Endometrial microvascular endothelial cells (primary cell): ENCODE measurements around the gene CES4A. TPM values are rescaled to one million over a fixed set of nuclear protein-coding genes. Genes with fewer than 3 reads are reported as not detected.
"Not testable (repeated sequence)": the region's sequence is repeated elsewhere in the genome, so short reads cannot be mapped to it uniquely, and the experiment has no call there.

Experiments
- in situ Hi-C: cut with HindIII; loops from 2 replicates; pipeline ENCODE4 v1.10.0; 2017; ENCODE audit warnings: low sequenced_read_pairs, low pct_unique_long_range_greater_than_20kb; ENCODE audit errors: inconsistent ontology term
- total RNA-seq: library from RNA; depleted of rRNA; stranded (reverse); fragments of >200 nt; gene quantifications from one replicate; pipeline ENCODE4 v1.2.3, GENCODE V29; 2015; ENCODE audit errors: inconsistent ontology term

The CES4A gene
- total RNA-seq, 1 donor from 2014 or later, result under 0.01 TPM

- in situ Hi-C loops, result no loop called here
These were observed 34.2 kb upstream of the CES4A start for GRCh38 chr16:66954097-66954659.

GRCh38 chr16:66955363-66956153 lies 32.8 kb upstream of the CES4A start:
- in situ Hi-C loops, result not testable (repeated sequence)

GRCh38 chr16:66956154-66956457 lies 32.3 kb upstream of the CES4A start:
- in situ Hi-C loops, result not testable (repeated sequence)

DNA sequence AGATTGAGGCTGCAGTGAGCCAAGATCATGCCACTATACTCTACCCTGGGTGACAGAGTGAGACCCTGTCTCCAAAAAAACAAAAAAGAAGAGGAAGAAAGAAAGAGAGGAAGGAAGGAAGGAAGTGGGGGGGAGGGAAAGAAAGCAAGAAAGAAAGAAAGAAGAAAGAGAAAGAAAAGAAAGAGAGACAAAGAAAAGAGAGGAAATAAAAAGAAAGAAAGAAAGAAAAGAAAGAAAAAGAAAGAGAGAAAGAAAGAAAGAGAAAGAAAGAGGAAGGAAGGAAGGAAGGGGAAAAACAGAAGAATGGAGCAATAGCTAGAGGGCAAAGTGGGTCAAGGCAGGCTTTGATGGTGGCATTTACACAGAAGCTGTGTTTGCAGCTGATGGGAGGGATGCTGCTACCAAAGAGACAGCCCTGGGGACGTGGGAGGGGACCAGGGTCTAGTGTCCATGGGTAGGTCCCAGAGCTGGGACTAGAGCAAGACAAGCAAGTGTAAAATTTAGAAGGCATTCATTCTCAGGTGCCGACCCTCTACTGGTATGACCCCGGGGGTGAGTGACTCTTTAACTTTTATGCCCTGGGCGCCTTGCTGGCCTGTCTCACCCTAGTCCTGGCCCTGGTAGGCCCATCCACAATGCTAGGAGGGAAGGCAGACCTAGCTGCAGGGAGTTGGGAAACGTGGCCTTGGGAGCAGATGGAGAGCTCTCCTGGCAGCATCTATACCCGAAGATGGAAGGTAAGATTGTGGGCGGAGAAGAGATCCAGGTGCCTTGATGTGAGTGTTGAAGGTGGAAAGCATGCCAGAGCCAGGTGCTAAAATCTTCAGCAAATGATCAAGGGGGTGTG lies 29.3 kb upstream of the CES4A start:
- in situ Hi-C loops, result no loop called here

DNA sequence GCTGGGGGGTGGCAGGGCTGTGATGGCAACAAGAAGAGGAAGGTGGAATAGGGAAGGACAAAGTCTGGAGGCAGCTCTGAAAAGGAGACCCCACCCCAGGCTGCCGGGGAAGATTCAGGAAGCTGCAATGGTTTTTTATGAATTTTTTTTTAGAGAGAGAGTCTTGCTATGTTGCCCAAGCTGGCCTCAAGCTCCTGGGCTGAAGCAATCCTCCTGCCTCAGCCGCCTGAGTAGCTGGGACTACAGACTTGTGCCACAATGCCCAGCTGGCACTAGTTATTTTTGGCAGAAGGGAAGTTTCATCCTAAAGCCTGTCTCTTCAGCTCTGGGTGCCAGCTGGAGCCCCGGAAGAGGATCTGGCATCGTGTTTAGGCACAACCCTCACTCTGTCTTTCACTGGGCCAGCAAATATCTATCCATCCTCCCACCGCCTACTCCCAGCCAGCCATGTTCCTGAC lies 28.7 kb upstream of the CES4A start:
- in situ Hi-C loops, result no loop called here

DNA sequence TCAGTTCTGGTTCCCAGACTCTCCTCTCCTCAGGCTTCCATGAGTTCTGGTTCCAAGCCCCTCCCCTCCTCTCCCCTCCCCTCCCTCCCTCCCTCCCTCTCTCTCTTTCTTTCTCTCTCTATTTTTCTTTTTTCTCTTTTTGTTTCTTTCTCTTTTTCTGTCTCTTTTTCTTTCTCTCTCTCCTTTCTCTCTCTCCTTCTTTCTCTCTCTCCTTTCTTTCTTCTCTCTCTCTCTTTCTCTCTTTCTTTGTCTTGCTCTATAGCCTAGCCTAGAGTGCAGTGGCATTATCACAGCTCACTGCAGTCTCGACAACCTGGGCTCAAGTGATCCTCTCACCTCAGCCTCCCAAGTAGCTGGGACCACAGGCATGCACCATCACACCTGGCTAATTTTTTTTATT lies 28.1 kb upstream of the CES4A start:
- in situ Hi-C loops, result no loop called here

DNA sequence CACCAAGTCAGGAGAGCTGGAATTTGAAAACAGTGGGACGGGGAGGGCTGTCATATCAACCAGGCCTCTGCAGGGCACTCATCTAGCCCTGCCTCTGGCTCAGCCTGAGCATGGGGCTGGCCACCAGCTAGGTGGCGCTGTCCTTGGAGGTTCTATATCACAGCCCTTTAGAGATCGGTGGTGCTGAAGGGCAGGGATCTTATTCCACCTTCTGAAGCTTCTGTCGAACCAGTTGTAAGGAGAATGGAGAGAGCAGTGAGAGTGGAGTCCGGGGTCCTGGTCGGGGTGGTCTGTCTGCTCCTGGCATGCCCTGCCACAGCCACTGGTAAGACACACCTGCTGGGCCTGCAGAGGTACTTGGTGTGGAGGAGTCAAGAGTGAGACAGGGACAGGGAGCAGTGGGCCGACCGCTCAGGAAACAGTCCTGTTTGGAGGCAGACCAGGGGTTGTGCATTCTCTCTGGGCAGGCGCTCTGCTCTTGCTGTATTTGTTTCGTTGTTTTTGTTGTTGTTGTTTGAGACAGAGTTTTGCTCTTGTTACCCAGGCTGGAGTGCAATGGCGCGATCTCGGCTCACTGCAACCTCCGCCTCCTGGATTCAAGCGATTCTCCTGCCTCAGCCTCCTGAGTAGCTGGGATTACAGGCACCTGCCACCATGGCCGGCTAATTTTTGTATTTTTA lies 27.2 kb upstream of the CES4A start, which contains the start of gene CES3:
TSS of gene CES3 (plus strand) at position 202 of the 680 bp plus-strand sequence. CDS start at position 244, 42 bp downstream.
- in situ Hi-C loops, result no loop called here

DNA sequence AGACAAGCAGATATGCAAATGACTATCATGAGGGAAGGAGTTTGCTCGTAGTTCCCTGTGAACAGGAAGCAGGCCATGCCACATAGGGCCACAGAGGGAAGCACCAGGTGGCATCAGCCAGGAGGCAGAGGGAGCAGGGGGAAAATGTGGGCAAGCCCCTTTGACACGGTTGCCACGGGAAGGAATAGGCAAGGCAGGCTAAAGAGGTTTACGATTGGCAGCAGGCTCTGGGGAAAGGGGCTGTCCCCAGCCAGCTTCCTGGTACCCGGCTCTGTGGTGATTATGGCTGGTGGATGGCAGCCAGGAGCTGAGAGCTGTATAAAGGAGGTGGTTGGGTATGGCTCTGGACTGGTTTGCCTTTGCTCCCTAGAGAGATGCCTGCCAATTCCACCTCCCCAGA lies 26.5 kb upstream of the CES4A start:
- in situ Hi-C loops, result no loop called here

DNA sequence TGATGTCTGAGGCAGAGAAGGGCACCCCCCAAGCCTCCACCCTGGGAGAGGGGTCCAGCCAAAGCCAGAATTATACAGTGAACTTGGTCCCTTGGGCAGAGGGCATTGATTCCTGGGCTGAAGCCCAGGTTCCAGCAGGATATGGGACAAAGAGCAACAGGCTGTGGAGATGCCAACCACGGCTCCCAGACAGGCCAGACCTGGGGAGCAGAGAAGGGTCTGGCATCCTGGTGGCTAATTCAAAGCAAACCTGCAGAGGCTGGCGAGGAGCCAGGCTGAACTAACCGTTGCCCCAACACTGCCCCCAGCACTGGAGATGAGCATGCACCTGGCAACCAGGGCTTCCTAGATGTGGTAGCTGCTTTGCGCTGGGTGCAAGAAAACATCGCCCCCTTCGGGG lies 24.3 kb upstream of the CES4A start:
- in situ Hi-C loops, result no loop called here

GRCh38 chr16:66968847-66969246 lies 19.5 kb upstream of the CES4A start:
- in situ Hi-C loops, result no loop called here

DNA sequence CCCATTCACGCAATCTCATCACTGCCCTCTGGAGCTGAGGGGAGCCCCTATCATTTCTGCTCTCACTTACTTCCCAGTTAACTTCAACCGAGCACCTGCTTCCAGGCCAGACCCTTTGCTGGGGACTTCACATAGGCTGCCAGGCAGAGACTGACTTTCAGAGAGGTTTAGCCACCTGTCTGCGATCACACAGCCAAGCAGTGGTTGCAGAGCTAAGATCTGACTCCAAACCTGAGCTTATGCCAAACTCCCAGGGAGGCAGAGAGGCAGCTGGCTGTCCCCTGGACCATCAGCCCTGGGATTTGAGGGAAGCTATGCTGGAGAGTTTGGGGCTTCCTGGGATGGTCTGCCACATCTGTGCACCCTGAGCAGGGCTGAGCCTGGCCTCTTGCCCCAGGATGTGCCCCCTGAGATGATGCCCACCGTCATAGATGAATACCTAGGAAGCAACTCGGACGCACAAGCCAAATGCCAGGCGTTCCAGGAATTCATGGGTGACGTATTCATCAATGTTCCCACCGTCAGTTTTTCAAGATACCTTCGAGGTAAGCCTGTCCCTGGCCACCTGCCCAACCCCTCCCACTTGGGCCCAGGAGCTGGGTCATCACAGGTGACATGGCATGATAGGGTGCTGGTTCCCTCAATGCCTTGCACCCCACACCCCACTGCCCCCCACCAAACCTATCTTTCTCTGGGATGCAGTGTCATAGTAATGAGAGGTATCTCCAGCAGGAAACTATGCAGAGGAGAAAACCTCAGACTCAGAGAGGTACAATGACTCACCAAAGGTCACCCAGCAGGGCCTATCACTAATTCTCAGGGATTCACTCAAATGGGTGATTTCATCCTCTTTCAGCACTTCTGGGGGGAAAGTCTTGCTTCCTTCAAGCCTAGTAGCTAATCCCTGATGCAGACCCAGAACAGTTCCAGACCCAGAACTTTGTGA lies 17.3 kb upstream of the CES4A start:
- in situ Hi-C loops, result no loop called here

DNA sequence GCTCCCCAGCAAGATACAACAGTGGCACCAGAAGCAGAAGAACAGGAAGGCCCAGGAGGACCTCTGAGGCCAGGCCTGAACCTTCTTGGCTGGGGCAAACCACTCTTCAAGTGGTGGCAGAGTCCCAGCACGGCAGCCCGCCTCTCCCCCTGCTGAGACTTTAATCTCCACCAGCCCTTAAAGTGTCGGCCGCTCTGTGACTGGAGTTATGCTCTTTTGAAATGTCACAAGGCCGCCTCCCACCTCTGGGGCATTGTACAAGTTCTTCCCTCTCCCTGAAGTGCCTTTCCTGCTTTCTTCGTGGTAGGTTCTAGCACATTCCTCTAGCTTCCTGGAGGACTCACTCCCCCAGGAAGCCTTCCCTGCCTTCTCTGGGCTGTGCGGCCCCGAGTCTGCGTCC lies 15.4 kb upstream of the CES4A start:
- in situ Hi-C loops, result no loop called here

DNA sequence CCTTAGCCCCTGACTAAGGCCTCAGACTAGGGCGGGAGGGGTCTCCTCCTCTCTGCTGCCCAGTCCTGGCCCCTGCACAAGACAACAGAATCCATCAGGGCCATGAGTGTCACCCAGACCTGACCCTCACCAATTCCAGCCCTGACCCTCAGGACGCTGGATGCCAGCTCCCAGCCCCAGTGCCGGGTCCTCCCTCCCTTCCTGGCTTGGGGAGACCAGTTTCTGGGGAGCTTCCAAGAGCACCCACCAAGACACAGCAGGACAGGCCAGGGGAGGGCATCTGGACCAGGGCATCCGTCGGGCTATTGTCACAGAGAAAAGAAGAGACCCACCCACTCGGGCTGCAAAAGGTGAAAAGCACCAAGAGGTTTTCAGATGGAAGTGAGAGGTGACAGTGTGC lies 14.7 kb upstream of the CES4A start:
- in situ Hi-C loops, result no loop called here

DNA sequence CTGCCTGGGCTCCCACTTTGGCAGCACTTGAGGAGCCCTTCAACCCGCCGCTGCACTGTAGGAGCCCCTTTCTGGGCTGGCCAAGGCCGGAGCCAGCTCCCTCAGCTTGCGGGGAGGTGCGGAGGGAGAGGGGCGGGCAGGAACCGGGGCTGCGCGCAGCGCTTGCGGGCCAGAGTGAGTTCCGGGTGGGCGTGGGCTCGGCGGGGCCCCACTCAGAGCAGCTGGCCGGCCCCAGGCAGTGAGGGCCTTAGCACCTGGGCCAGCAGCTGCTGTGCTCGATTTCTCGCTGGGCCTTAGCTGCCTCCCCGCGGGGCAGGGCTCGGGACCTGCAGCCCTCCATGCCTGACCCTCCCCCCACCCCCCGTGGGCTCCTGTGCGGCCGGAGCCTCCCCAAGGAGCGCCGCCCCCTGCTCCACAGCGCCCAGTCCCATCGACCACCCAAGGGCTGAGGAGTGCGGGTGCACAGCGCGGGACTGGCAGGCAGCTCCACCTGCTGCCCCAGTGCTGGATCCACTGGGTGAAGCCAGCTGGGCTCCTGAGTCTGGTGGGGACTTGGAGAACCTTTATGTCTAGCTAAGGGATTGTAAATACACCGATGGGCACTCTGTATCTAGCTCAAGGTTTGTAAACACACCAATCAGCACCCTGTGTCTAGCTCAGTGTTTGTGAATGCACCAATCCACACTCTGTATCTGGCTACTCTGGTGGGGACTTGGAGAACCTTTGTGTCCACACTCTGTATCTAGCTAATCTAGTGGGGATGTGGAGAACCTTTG lies 14.0 kb upstream of the CES4A start:
- in situ Hi-C loops, result not testable (repeated sequence)

- in situ Hi-C loops, result not testable (repeated sequence)
These were observed 13.5 kb upstream of the CES4A start for GRCh38 chr16:66974932-66975246.

DNA sequence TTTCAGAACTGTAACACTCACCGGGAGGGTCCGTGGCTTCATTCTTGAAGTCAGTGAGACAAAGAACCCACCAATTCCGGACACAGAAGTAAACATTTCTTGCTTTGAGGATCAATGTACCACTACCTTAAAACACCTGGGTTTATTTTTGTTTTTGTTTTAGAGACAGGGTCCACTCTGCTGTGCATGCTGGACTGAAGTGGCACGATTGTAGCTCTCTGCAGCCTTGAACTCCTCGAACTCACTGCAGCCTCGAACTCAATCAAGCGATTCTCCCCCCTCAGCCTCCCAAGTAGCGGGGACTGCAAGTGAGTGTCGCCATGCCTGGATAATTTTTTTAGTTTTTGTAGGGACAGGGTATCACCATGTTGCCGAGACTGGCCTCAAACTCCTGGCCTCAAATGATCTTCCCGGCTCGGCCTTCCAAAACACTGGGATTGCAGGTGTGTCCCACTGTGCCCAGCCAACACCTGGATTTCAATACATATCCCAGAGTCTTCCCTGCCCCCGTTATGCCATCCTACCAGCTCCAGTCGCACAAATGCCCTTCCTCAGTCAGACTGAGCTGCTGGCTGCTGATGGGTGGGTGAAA lies 13.0 kb upstream of the CES4A start:
- in situ Hi-C loops, result no loop called here

- in situ Hi-C loops, result no loop called here
These were observed 11.6 kb upstream of the CES4A start for GRCh38 chr16:66976746-66977145.
